HG03095 (cell line): Measurements from ENCODE around the gene BLOC1S4.
"Not testable (repeated sequence)": the region's sequence is repeated elsewhere in the genome, so short reads cannot be mapped to it uniquely, and the experiment has no call there.

ENCODE experiments used
- ATAC-seq: cut with Tn5 transposase; IDR thresholded peaks from one replicate; pipeline ENCODE4 v1.9.1; 2021; ENCODE audit warnings: moderate library complexity; ENCODE audit not compliant: unreplicated experiment

Gene BLOC1S4, protein sequence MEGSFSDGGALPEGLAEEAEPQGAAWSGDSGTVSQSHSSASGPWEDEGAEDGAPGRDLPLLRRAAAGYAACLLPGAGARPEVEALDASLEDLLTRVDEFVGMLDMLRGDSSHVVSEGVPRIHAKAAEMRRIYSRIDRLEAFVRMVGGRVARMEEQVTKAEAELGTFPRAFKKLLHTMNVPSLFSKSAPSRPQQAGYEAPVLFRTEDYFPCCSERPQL

DNA sequence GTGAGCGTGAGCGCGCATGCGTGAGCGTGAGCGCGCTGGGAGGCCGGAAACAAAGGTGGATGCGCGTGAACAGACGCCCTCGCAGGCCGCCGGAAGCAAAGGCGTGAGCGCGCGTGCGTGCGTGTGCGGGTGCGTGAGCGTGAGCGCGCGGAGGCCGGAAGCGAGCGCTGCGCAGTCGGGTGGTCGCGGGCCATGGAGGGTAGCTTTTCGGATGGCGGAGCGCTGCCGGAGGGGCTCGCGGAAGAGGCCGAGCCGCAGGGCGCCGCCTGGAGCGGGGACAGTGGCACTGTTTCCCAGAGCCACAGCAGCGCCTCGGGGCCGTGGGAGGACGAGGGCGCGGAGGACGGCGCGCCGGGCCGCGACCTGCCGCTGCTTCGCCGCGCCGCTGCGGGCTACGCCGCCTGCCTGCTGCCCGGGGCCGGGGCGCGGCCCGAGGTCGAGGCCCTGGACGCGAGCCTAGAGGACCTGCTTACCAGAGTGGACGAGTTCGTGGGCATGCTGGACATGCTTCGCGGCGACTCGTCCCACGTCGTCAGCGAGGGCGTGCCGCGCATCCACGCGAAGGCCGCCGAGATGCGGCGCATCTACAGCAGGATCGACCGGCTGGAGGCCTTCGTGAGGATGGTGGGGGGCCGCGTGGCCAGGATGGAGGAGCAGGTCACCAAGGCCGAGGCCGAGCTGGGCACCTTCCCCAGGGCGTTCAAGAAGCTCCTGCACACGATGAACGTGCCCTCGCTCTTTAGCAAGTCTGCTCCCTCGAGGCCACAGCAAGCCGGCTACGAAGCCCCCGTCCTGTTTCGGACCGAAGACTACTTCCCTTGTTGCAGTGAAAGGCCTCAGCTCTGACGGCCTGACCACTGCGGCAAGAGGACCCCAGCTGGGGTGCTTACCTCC, at the start of gene BLOC1S4:
TSS of gene BLOC1S4 (plus strand) at position 157 of the 894 bp plus-strand sequence. CDS start at position 193, 36 bp downstream.
- peak; percentile 68 for ATAC-seq

DNA sequence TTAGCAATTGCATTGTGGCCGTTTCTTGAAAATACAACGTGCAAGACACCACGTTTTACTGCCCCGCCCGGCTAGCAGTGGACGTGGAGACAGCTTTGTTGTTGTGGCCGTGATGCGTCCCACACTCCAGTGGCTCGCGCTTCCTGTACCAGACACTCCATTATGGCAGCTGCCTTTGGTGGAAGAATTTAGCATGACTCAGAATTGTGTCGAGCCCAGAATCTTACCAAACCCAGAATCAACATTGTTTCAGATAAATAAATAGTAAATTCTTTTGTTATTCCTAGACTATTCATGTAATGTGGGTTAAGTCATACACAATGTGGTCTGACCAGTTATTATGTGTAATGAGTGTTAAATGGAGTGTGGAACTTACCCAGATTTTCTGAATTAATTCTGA, 47.6 kb upstream of the BLOC1S4 start:
- ATAC-seq, result no peak

DNA sequence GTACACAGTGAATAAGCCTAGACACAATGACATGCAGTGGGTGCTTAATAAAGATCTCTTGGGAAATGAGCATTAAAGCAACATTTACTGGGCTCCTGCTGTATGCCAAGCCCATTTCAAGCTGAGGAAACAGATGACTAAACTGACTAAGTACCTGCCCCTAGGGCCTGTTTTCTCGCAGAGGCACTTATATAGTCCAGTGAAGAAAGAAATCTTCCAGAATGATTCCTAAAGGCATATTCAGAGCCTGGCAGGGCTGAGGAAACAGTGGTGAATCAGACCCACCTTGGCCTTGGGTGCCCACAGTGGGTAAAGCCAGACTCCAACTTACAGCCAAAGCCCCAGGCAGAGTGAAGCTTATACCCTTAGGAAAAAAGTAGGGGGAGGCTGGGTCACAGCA, 44.3 kb upstream of the BLOC1S4 start:
- ATAC-seq, result no peak

DNA sequence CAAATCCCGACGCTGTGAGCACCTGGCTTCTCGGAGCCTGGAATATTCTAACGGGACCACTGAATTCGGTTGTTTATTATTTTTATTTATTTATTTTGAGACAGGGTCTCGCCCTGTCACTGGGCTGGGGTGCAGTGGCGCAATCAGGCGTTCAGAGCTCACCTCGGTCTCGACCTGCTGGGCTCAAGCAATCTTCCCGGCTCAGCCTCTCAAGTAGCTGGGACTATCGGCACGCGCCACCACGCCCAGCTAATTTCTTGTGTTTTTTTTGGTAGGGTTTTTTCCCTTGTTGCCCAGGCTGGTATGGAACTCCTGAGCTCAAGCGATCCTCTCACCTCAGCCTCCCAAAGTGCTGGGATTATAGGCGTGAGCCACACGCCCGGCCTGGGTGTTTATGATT, 43.8 kb upstream of the BLOC1S4 start:
- ATAC-seq, result no peak

DNA sequence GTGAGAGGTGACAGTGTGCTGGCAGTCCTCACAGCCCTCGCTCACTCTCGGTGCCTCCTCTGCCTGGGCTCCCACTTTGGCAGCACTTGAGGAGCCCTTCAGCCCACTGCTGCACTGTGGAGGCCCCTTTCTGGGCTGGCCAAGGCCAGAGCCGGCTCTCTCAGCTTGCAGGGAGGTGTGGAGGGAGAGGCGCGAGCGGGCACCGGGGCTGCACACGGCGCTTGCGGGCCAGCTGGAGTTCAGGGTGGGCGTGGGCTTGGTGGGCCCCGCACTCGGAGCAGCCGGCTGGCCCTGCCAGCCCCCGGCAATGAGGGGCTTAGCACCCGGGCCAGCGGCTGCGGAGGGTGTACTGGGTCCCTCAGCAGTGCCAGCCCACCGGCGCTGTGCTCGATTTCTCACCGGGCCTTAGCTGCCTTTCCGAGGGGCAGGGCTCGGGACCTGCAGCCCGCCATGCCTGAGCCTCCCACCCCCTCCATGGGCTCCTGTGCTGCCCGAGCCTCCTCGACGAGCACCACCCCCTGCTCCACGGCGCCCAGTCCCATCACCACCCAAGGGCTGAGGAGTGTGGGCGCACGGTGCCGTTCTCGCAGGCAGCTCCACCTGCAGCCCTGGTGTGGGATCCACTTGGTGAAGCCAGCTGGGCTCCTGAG, 43.3 kb upstream of the BLOC1S4 start:
- ATAC-seq, result not testable (repeated sequence)

DNA sequence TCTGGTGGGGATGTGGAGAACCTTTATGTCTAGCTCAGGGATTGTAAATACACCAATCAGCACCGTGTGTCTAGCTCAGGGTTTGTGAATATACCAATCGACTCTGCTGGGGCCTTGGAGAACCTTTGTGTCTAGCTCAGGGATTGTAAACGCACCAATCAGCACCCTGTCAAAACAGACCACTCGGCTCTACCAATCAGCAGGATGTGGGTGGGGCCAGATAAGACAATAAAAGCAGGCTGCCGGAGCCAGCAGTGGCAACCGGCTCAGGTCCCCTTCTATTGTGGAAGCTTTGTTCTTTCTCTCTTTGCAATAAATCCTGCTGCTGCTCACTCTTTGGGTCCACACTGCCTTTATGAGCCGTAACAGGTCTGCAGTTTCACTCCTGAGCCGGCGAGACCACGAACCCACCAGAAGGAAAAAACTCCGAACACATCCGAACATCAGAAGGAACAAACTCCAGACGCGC, 42.7 kb upstream of the BLOC1S4 start:
- ATAC-seq, result not testable (repeated sequence)

DNA sequence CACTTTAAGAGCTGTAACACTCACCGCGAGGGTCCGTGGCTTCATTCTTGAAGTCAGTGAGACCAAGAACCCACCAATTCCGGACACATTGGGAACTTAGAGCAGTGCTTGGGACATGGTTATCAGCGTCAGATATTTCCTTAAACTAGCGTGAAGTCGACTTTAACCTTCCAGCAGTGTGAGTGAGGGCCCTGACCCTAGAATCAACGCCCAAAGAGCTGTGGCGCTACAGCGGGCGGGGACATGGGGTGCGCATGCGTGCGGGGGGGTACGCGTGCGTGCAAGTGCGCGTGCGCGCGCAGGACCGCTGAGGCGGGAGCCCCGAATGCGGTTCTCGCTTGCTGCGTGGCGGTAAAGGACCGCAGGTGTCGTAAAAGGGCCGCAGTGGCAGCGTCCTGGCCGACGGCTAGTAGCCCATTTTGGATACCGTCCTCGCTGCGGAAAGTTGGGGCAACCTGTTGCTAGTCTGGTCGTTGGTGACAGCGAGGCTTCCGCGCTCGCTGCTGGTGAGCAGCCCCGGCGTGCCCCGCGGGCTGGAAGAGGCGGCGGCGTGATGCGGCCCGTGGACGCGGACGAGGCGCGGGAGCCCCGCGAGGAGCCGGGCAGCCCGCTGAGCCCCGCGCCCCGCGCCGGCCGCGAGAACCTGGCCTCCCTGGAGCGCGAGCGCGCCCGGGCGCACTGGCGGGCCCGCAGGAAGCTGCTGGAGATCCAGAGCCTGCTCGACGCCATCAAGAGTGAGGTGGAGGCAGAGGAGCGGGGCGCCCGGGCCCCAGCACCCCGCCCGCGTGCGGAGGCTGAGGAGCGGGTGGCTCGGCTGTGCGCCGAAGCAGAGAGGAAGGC, 42.1 kb upstream of the BLOC1S4 start:
- ATAC-seq, result peak; percentile 68

DNA sequence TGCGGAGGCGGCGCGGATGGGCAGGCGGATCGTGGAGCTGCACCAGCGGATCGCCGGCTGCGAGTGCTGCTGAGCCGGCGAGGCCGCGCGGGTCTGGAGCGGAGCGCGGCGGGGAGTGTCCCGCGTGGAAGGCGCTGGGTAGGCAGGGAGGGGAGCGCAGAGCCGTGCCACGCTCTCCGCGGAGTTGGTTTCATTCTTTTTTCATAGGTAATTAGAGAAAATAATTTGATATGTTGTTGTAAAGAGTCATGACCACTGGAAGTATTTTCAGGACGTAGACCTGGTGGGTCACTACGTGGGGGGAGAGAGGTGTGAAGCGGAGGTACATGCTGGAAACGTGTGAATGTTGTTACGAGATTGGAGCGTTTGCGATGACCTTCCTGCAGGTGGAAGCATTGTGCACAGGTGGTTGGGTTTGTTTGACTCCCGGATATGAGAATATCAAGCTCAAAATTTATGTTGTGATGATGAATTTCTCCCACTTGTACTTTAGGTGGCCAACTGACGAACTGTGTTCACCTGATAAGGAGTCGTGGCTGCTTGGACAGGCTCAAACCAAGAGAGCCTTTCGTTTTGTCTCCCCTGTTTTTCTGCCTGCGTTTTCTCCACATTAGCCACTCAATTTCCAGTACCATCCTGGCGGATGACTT, 41.3 kb upstream of the BLOC1S4 start:
- ATAC-seq, result peak; percentile 41

DNA sequence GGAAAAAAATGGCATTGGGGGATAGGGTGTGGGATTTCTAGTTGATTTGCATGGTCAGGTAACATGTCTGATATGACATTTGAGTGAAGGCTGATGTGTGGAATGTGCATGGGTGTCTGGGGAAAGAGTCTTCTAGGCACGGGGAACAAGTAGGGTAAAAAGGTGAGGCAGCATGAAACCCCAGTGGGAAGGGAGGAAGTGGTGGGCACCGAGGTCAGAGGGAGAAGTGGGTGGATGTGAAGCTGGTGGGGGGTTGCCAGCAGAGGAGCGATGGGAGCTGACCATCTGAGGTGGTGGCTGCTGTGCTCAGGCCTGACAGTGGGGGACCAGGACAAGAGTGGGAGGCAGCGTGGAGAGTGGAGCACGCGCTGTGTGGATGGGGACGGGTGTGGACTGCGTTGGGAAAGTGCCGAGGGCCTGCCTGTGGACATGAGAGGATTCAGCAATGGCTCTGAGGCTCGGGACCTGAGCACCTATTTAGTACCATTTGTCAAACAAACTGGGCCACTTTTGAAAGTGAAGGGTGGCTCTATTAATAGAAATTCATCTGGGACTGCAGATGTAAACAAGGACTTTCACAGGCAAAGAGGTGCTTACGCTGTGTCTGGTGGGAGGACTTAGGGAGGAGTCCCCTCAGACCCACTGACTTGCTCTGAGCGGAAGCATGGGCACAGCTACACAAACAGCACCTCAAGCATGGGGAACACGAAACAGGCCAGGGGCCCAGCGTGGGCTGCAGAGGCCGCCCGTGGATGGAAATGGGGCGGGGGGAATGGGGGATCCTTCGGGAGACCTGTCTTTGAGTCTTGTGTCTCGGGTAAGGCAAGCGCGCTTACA, 39.0 kb upstream of the BLOC1S4 start:
- ATAC-seq, result no peak

DNA sequence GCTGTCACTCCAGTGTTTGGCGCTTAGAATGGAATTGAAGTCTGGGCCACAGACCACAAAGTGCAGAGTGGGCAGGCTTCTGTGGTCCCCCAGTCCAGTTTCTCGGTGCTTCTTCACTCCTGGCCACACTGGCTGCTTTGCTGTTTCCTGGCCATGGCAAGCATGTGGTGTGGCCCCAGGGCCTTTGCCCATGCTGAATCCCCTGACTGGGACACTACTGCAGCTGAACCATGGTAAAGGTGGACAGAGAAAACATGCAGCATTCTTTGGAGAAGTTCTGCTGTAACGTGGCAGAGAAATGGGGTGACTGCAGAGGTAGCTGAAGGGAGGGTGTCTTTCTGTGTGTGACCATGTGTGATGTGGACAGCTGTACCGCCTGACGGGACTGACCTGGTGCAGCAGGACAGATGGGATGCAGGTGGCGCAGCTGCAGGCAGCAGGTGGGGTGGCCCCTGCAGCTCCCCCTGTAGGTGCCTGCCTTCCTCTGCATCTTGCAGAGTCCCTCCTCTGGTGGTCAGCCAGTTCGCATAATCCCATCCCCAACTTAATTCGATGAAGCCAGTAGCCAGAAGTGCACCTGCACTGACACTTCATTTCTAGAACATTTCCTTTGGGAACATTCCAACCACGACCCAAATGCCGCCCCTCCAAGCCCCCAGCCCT, 35.5 kb upstream of the BLOC1S4 start:
- no peak for ATAC-seq

DNA sequence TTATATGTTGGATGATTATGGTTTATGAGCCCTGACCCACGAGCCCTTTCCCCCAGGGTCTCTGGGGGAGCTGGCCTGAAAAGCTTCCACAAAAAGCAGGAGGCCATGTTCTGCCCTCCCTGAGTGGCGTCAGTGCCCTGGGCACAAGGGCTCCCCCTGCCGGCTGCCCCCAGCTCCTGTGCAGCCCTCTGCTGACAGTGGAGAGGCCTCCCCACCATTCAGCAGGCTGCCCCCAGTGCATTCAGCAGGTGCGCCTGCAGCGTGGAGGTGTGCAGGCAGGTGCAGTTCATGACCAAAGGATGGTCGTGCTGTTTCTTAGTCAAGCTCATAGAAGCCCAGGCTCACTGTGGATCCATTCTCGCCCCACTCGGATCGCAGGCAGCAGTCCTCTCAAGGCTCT, 34.8 kb upstream of the BLOC1S4 start:
- ATAC-seq, result no peak

DNA sequence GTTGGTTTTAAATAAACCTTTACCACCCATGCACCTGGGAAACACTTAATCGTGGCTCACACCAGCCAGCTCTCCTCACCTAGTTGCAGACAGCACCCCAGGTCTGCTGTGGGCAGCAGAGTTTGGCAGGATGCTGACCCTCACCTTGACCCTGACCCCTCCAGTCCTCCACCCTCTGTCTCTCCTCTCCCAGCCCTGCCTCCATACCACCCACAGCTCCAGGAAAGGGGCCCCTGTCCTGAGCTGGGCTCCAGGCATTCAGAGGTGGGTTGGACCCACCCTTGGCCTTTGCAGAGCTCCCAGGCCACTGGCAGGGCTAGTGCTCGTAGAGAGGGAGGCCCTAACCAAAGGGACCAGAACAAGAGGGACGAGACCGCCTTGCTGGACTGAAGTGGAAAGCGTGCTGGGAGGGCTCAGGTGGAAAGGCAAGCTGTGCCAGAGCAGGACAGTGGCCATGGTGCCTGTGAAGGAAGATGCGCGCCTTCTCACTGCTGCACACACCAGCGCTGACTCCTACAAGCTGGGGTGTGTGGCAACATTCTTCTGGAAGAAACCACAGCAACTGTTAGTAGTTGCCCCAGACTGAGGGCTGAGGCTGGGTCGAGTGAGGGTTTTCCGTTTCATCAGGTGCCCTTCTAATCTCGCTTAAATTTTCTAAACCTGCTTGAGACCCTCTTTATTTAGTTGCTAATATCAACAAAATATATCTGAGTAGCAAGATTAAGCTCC, 32.9 kb upstream of the BLOC1S4 start:
- ATAC-seq, result no peak

DNA sequence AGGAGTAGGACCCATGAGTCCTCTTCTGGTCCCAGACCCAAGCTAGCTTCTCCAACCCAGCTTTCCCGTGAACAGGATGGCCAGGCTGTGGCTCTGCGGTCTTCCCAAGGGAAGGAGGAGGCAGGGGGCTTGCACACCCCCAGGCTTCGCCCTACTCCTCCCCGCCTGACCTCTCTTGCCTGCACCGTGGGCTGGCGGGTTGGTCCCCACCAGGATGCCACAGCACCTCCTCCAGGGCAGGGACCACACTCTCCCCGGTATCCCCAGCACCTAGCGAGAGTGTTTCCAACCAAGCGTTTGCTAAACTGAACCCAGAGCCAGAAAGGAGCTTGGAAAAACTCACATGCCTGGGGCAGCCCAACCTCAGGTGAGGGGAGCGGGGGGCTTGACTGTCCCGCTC, 31.3 kb upstream of the BLOC1S4 start:
- no peak for ATAC-seq

DNA sequence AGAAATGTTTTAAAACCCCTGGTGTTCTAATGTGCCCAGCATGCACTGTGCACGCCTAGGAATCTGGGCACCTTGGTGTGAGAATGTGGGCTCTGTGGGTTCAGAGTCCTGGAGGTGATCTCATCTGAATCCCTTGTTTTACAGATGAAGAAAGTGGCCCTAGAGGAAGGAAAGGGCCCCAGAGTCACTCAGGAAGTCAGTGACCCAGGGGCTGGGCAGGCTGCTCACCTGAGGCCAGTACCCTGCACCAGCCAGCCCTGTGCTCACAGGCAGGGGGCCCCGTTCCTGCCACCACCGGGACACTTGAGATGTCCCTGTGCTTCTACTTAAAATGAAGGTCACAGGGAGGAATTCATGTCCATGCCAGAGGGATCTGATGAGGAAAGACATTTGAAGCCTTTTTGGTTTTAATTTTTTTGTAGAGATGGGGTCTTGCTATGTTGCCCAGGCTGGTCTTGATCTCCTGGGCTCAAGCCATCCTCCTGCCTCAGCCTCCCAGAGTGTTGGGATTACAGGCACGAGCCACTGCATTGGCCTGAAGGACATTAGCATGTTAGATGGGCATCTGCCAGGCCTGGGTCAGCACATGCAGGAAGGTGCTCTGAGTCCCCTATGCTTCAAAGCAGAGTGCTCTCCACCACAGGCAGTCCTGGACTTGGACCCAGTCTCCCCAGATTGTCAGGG, 29.7 kb upstream of the BLOC1S4 start:
- no peak for ATAC-seq

DNA sequence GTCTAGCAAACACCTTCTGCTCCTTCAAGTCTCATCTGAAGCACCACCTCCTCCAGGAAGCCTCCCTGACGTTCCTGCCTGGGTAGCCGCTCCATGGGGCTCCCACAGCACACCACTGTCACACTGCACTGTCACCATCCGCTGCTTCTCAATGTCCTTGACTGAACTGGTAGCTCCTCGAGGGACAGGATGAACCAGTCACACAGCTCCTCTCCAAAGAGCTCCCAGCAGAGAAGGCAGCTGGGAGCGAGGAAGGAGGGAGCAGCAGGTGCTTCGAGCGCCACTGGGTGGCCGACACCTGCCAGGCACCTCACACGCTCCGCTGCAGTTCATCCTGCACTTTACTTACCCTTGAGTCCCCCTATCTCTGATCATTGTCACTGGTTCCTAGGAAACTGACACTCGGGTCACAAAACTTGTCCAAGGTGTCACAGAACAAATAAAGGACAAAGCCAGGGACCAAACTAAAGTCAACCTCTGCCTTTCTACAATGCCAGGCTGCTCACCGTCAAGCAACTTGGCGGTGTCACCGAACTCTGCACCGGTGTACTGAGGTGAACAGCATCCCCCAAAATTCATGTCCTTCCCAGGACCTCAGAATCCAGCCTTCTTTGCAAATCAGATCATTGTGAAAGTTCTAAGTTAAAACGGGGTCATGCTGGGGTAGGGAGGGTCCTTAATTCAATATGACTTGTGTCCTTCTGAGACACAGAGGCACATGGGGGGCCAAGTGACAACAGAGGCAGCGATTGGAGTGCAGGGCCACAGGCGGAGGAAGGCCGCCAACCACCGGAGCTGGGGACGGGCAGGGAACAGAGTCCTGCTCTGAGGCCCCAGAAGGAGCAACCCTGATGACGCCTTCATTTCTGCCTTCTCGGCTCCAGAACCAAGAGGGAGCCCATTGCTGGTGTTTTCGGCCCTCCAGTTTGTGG, 27.8 kb upstream of the BLOC1S4 start:
- ATAC-seq, result no peak

DNA sequence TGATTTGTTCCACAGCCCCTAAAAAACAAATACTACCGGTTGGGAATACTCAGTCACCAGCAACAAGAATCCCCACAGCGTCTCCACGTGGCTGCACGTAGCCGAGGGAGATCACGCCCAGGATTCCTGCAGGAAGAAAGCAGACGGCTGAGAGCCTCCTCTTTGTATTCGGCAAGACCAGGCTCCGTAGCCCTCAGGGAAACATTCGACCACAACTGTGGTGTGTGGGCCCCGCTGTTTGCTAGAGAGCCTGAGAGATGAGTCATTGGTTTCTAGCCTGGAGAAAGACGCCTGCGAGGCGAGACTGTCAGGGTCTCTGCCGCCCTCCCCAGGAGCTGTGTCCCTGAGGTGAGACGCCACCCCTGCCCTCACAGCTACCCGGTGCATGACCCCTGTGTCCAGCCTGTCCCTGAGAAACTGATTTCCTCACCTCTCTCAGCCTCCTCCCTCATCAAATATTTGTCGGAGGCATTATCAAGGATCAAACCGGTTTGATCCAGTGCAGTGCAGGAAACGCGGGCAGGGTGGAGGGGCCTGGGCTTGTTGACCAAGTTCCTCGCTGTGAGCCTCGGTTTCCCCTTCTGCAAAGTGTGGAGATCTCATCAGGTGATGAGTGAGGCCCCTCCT, 27.0 kb upstream of the BLOC1S4 start:
- ATAC-seq, result peak; percentile 91
